Measurements from ENCODE around the gene TBC1D21. TPM values are rescaled to one million over a fixed set of nuclear protein-coding genes. Genes with fewer than 3 reads are reported as not detected.

The TBC1D21 gene
- total and polyA plus RNA-seq, 9 of the 15 experiments (the other 6 are each of a cell fraction or from before 2014, with no cell fraction given), result not detected

DNA sequence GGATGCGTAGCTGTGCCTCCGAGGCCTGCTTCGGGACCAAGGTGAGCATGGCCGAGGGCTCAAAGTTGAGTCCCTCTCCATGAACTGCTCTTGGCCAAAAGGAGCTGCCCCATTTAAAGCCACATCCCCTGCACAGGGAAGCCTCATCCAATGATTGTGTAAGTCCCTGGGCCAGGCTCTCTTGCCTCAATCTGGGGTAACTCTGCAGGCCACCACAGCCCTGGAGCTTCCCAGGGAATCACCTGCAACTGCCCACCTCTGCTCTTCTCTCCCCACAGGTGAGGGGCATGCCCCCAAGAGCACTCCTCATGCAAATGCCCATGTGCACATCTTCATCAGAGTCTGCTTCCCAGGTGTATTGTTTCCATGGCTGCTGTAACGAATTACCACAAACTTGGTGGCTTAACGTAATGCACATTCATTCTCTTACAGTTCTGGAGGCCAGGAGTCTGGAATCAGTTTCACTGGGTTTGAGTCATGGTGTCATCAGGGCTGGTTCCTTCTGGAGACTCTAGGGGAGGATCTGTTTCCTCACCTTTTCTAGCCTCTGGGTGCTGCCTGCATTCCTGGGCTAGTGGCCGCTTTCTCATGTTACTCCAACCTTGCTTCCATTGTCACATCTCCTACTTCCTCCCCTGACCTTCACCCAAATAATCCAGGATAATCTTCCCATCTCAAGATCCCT lies 27.9 kb downstream of the TBC1D21 start (continued):
- TF ChIP-seq BRCA1 (IDR thresholded peaks at IDR 0.05) (no peak), BRCA1 (CRISPR knock-in tag; IDR thresholded peaks at IDR 0.05) (no peak), EZH2 (IDR thresholded peaks at IDR 0.05; ENCODE audit: borderline replicate concordance, low read depth, low read length) (no peak)

DNA sequence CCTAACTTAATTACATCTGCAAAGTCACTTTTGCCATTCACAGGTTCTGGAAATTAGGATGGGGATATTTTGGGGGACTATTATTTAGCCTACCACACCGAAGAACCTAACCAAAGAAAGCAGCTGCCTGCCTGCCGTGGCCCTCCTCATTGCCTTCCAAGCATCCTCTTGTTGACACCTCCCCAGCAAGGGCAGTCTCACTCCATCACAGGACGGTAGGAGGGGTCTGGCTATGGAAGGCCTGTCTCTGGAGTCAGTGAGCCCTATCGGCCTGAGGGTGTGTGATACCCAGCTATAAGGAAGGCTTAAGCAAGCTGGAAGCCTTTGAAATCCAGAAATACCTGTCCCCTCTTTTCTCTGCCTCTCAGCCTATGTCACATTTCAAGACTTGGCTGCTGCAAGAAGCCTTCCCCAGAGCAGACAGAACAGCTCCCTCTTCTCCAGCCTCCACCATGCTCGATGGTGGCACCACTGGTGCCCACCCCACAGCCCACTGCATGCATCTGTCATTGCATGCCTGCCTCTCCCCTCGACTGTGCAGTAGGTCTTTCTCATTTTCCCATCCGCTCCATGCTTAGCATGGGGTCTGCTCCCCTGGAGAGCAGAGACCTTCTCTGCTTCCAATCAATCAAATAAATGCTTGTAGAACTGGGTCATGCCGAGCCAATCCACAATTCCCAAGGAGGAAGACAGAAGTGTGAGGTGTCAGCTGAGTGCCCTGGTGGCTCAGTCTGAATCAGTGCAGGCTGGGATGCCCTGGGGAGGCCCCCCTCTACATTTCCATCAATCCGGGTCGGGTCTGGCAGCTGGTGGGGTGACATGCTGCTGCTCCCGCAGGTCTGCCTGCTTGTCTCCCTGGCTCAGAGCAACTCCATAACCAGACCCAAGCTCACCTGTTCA lies 29.0 kb downstream of the TBC1D21 start:
- FAIRE-seq (no peak), ATAC-seq (no peak), DNase-seq (ENCODE audit: extremely low read depth in 1 of 4, low spot score in 3 of 4) (no peak)
- Histone ChIP-seq H3K4me3 (no peak overlapping the region), H3K4me1 (replicated peaks in 1 of 2; ENCODE audit: control insufficient read depth in 2 of 2, insufficient read depth in 2 of 2, low read length in 2 of 2) (peaks cover 0 to 3% of the 10 kb centered on the region in 2 experiments; a peak in 1 of 5 replicates), H2AFZ (ENCODE audit: low read depth, low read length) (no peak overlapping the region), H3K79me2 (ENCODE audit: control insufficient read depth, insufficient read depth, low read length) (no peaks in the 10 kb centered on the region), H3K27me3 (ENCODE audit: control insufficient read depth in 2 of 2, insufficient read depth in 2 of 2, low read length in 2 of 2) (peaks cover 7 to 68% of the 10 kb centered on the region in 2 experiments; a peak in 3 of 5 replicates), H3K36me3 (ENCODE audit: control insufficient read depth, insufficient read depth, low read length) (no peaks in the 10 kb centered on the region), H3K9ac (ENCODE audit: insufficient read depth in 1 of 2, low read depth in 2 of 2, low read length in 2 of 2) (no peak overlapping the region), H3K4me2 (ENCODE audit: insufficient read depth, low read length) (no peak overlapping the region), H3K9me3 (replicated peaks; ENCODE audit: control insufficient read depth, insufficient read depth, low read depth, low read length) (no peaks in the 10 kb centered on the region), H4K20me1 (replicated peaks; ENCODE audit: control insufficient read depth, insufficient read depth, low read length) (no peaks in the 10 kb centered on the region; the same call in none of the 2 replicates), H3K27ac (ENCODE audit: extremely low read depth, low read depth, low read length) (no peak overlapping the region), H3K9me1 (ENCODE audit: control insufficient read depth, insufficient read depth, low read length) (no peaks in the 10 kb centered on the region)
- no peak for TF ChIP-seq DLX4 (CRISPR knock-in tag; IDR thresholded peaks at IDR 0.05)
- TF ChIP-seq RBBP5 (IDR thresholded peaks at IDR 0.05; ENCODE audit: borderline replicate concordance, insufficient read depth, low read length, poor library complexity, severe bottlenecking), result no peak
- no peak for TF ChIP-seq TAF1 (IDR thresholded peaks at IDR 0.05; ENCODE audit: control insufficient read depth, extremely low read depth, insufficient read depth, low read length, severe bottlenecking)
- TF ChIP-seq YY1 (IDR thresholded peaks at IDR 0.05; ENCODE audit: borderline replicate concordance in 1 of 3, control insufficient read depth in 1 of 3, extremely low read depth in 1 of 3, insufficient read depth in 3 of 3, insufficient read length in 1 of 3, insufficient replicate concordance in 2 of 3, low read depth in 1 of 3, low read length in 2 of 3), result no peak
- no peak for TF ChIP-seq IFI16 (CRISPR knock-in tag; IDR thresholded peaks at IDR 0.05)
- TF ChIP-seq NFE2L1 (tag; IDR thresholded peaks at IDR 0.05; ENCODE audit: borderline replicate concordance, low read depth), result no peak
- TF ChIP-seq HLTF (IDR thresholded peaks at IDR 0.05), result no peak
- no TSS peak for BruUV-seq (replicated peaks)
- intact Hi-C loops (cut with micrococcal nuclease) (no loop called here), in situ Hi-C loops (cut with MboI) (no loop called here)
- ChIA-PET POLR2A (no interaction called here), CTCF (ENCODE audit: low intra/inter-chr PET ratio) (no interaction called here)
- WGBS (ENCODE audit: insufficient coverage, low coverage, missing lambda C conversion rate), result 0% methylated on average over 11 of the region's 11 CpGs

All from K562 (cell line).